IPS-20b (cell line): ENCODE results near the gene ABCF1.

Experiments
- H3K27ac ChIP-seq: one replicate; pipeline ENCODE4 v1.5.1; 2013; ENCODE audit warnings: low read length
- H3K27me3 ChIP-seq: 2 replicates; pipeline ENCODE4 v1.6.1; 2013; ENCODE audit warnings: mild to moderate bottlenecking, low read length, inconsistent platforms; ENCODE audit not compliant: insufficient read depth
- H3K36me3 ChIP-seq: 2 replicates; pipeline ENCODE4 v1.6.1; 2013; ENCODE audit warnings: low read depth, mild to moderate bottlenecking, inconsistent platforms, low read length, moderate library complexity; ENCODE audit not compliant: insufficient read depth
- H3K4me1 ChIP-seq: 2 replicates; pipeline ENCODE4 v1.6.1; 2013; ENCODE audit warnings: mild to moderate bottlenecking, control low read depth, inconsistent platforms, low read length, moderate library complexity; ENCODE audit not compliant: insufficient read depth
- H3K4me3 ChIP-seq: 2 replicates; pipeline ENCODE4 v1.5.1; 2013; ENCODE audit warnings: mild to moderate bottlenecking, low read length, inconsistent platforms
- H3K9ac ChIP-seq: 2 replicates; pipeline ENCODE4 v1.6.1; 2013; ENCODE audit warnings: low read depth, mild to moderate bottlenecking, inconsistent platforms, low read length, moderate library complexity
- H3K9me3 ChIP-seq: 2 replicates; pipeline ENCODE4 v1.6.1; 2013; ENCODE audit warnings: mild to moderate bottlenecking, low read depth, low read length, inconsistent platforms; ENCODE audit not compliant: insufficient read depth

The ABCF1 gene

DNA sequence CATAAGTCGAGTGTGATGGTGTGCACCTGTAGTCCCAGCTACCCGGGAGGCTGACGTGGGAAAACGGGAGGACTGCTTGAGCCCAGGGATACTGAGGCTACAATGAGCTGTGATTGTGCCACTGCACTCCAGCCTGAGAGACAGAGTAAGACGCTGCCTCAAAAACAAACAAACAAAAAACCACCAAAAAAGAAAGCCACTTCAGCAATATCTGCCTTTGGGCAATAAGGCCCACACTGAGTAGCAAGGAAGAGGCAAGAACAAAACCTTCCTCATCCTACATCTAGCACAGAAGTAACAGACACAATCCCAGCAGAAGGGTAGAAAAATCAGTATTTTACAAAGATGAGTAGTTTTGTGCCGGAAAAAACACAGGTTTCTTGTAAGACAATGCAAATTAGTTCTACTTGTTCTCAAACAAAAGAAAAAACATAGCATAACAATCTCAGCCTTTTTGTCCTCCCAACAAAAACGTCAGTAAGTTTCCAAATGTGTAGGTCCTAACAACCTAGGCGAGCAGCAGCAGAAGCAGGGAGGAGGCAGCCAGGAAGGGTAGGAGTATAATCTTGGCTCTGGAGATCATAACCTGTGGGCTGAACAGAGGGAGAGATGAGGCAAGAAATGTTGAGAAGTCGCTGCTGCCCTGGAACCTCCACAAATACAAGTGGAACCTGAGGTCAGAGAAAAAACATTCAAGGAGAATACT, 40.1 kb downstream of the ABCF1 start:
- peaks cover 12% of the 10 kb centered on the region for H3K4me1 ChIP-seq
- H3K4me3 ChIP-seq: no peak overlapping the region
- H3K27ac ChIP-seq: no peak overlapping the region
- H3K27me3 ChIP-seq: no peaks in the 10 kb centered on the region
- no peak overlapping the region for H3K9ac ChIP-seq
- no peaks in the 10 kb centered on the region for H3K9me3 ChIP-seq
- peaks cover 83% of the 10 kb centered on the region for H3K36me3 ChIP-seq

DNA sequence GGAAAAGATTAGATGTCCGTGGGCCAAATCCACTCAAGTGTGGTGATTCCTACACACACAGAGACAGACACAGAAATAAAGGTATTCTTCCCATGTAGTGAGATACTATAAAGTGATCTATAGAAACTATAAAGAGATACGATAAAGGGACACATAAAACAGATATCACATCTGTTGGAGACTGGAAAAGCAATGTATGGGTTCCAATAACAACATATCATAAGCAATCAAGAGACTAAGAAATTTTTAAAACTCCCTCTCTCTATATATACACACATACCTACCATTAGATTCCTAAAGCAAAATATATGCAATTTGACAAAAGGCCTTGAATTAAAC, 40.6 kb downstream of the ABCF1 start:
- H3K27me3 ChIP-seq: no peaks in the 10 kb centered on the region
- no peaks in the 10 kb centered on the region for H3K9me3 ChIP-seq
- peaks cover 12% of the 10 kb centered on the region for H3K4me1 ChIP-seq
- H3K4me3 ChIP-seq: no peak overlapping the region
- peaks cover 83% of the 10 kb centered on the region for H3K36me3 ChIP-seq
- H3K27ac ChIP-seq: no peak overlapping the region
- H3K9ac ChIP-seq: no peak overlapping the region

- Histone ChIP-seq H3K36me3 (peaks cover 81% of the 10 kb centered on the region), H3K4me1 (peaks cover 12% of the 10 kb centered on the region), H3K9me3 (no peaks in the 10 kb centered on the region), H3K27ac (no peak overlapping the region), H3K9ac (no peak overlapping the region), H3K4me3 (no peak overlapping the region), H3K27me3 (no peaks in the 10 kb centered on the region)
Observed at GRCh38 chr6:30612213-30612612, 41.0 kb downstream of the ABCF1 start.

- no peaks in the 10 kb centered on the region for H3K9me3 ChIP-seq
- H3K4me3 ChIP-seq: no peak overlapping the region
- peaks cover 12% of the 10 kb centered on the region for H3K4me1 ChIP-seq
- no peak overlapping the region for H3K27ac ChIP-seq
- no peaks in the 10 kb centered on the region for H3K27me3 ChIP-seq
- peaks cover 76% of the 10 kb centered on the region for H3K36me3 ChIP-seq
- H3K9ac ChIP-seq: no peak overlapping the region; the same call in 1 of the 2 replicates
Observed at GRCh38 chr6:30612687-30613248, 41.5 kb downstream of the ABCF1 start.

- H3K27me3 ChIP-seq: no peaks in the 10 kb centered on the region
- peaks cover 69% of the 10 kb centered on the region for H3K36me3 ChIP-seq
- H3K9ac ChIP-seq: peak overlapping the region; percentile 98; the same call in 1 of the 2 replicates
- no peaks in the 10 kb centered on the region for H3K9me3 ChIP-seq
- H3K27ac ChIP-seq: no peak overlapping the region
- peak overlapping the region; percentile 83; the same call in 1 of the 2 replicates for H3K4me3 ChIP-seq
- peaks cover 14% of the 10 kb centered on the region for H3K4me1 ChIP-seq
Observed at GRCh38 chr6:30613251-30614043, 42.2 kb downstream of the ABCF1 start.

DNA sequence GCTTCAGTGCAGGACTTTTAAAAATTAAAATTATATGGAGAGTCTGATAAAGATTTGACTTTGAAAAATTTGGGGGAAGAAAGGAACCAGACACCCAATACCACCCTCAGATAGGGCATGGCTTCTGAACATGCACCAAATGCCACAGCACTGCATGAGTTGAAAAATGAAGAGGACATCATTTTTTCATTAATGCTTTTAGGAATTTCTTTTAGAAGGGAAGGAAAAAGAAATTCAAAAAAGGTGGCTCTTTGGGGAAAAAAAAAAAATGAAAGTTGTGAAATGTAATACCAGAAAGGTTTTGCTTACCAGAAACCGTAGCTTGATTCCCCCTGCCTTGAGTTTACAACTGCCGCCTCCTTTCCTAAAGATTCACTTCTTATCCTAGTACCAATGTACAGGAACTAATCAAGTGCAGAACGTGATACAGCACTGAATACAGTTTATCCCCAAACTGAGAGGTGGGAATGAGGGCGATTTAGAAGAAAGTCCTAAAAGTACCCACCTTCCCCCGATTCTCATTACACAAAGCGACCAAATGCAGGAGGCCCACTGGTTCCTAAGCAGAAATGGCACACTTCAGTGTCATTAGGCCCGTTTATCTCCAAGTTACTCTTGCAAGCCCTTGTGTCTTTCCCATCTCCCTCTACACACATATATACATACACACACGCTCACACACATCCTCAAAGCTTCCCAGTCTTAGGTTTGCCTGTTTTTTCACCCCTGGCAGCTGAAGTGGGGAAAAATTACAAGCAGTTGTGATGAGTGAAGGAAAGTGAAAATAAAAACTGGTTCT, 43.0 kb downstream of the ABCF1 start:
- H3K4me1 ChIP-seq: peaks cover 16% of the 10 kb centered on the region
- peak overlapping the region; percentile 83 for H3K4me3 ChIP-seq
- H3K9me3 ChIP-seq: no peaks in the 10 kb centered on the region
- H3K27ac ChIP-seq: peak overlapping the region; percentile 74
- H3K27me3 ChIP-seq: no peaks in the 10 kb centered on the region
- H3K36me3 ChIP-seq: peaks cover 63% of the 10 kb centered on the region
- H3K9ac ChIP-seq: peak overlapping the region; percentile 98

GRCh38 chr6:30614843-30615218, 43.6 kb downstream of the ABCF1 start:
- H3K9me3 ChIP-seq: no peaks in the 10 kb centered on the region
- no peaks in the 10 kb centered on the region for H3K27me3 ChIP-seq
- peaks cover 16% of the 10 kb centered on the region for H3K4me1 ChIP-seq
- H3K27ac ChIP-seq: peak overlapping the region; percentile 74
- peaks cover 63% of the 10 kb centered on the region for H3K36me3 ChIP-seq
- peak overlapping the region; percentile 98 for H3K9ac ChIP-seq
- peak overlapping the region; percentile 83 for H3K4me3 ChIP-seq

- Histone ChIP-seq H3K4me3 (peak overlapping the region; percentile 83), H3K27me3 (no peaks in the 10 kb centered on the region), H3K4me1 (peaks cover 16% of the 10 kb centered on the region), H3K9me3 (no peaks in the 10 kb centered on the region), H3K36me3 (peaks cover 58% of the 10 kb centered on the region), H3K9ac (peak overlapping the region; percentile 98), H3K27ac (peak overlapping the region; percentile 24)
Observed at GRCh38 chr6:30615219-30615957, 44.1 kb downstream of the ABCF1 start.

DNA sequence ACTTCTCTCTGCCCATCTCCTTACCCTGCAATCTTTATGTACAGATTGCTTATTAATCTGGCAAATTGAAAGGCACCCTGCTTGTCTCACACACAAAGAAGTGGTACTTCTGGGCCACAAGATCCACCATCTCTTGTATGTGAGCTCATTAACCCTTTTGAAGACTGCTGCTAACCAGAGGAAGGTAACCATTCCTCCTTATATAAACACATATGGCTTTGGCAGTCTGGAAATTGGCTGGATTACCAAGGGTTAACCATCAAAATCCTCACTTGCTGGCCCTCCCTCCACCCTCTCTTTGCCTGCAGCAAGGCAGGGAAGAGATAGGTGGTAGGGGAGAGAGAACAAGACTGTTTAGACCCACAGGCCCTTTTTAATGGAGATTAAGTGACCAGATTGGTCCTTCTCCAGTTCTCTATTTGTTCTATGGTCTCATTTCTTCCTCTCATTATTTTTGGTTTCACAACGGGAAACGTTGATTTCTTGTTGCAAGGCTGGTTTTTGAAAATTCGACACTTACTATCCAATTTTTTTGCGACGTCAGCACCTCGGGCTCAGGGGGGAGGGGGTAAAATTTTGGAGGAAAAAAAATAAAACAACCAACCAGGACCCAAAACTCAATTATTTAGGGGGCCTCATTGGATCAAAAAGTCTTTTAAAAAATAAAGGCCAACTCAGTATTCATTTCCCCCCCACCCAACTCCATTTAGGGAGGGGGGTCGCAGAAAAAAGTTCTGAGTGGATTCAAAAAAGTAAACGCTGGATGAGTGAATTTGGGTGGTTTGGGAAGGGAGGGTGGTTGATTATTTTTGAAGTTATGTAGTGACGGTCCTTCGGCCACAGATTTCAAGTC, 44.9 kb downstream of the ABCF1 start:
- Histone ChIP-seq H3K27me3 (no peaks in the 10 kb centered on the region), H3K27ac (peak overlapping the region; percentile 24), H3K9me3 (no peaks in the 10 kb centered on the region), H3K4me3 (peak overlapping the region; percentile 83), H3K36me3 (peaks cover 56% of the 10 kb centered on the region), H3K9ac (peak overlapping the region; percentile 98), H3K4me1 (peaks cover 16% of the 10 kb centered on the region)

DNA sequence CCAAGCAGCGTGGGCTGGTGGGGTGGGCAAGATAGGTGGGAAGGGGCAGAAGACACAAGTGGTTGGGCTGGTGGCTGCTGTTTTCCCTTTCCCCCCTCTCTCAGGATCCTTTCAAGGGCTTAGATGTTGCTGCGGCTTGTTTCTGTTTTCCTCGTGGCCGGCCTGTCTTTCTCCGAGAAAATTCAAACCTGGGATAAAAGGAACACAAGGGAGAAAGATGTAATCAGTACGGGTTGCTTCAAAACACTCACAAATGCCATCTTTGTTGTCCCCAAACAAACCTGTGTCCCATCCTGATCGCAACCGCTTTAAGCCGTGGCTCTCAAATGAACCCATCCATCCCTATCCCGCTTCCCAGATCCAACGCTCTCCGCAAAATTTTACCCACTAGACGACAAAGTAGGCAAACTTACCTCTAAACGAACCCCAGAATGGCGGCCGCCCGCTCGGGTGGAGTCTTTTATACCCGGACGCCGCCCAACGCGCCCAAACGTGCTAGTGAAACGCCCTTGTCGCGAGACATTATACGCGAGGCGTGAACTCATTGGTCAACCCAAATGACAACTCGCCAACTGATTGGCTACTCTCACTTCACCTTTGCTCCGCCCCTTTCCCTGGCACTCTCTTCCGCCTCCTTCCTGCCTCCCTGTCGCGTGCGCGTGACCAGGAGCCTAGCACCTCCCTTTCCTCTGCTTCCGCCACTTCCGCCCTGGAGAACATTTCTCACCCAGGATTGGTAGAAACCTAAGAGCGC, 45.7 kb downstream of the ABCF1 start, which contains the start of gene PPP1R10:
PPP1R10 (minus strand) TSS at position 433 of the 754 bp plus-strand sequence. CDS start 7,299 bp downstream, outside the sequence.
- peak within 1 kb of the TSS; percentile 83 for H3K27ac ChIP-seq
- peaks cover 57% of the 10 kb centered on the region for H3K36me3 ChIP-seq
- H3K4me3 ChIP-seq: peak within 1 kb of the TSS; percentile 83
- peaks cover 16% of the 10 kb centered on the region for H3K4me1 ChIP-seq
- no peaks in the 10 kb centered on the region for H3K9me3 ChIP-seq
- no peaks in the 10 kb centered on the region for H3K27me3 ChIP-seq
- peak within 1 kb of the TSS; percentile 98 for H3K9ac ChIP-seq
